ENCODE measurements around the gene RHOC.
"Not testable (repeated sequence)": the region's sequence is repeated elsewhere in the genome, so short reads cannot be mapped to it uniquely, and the experiment has no call there.

The RHOC gene

DNA sequence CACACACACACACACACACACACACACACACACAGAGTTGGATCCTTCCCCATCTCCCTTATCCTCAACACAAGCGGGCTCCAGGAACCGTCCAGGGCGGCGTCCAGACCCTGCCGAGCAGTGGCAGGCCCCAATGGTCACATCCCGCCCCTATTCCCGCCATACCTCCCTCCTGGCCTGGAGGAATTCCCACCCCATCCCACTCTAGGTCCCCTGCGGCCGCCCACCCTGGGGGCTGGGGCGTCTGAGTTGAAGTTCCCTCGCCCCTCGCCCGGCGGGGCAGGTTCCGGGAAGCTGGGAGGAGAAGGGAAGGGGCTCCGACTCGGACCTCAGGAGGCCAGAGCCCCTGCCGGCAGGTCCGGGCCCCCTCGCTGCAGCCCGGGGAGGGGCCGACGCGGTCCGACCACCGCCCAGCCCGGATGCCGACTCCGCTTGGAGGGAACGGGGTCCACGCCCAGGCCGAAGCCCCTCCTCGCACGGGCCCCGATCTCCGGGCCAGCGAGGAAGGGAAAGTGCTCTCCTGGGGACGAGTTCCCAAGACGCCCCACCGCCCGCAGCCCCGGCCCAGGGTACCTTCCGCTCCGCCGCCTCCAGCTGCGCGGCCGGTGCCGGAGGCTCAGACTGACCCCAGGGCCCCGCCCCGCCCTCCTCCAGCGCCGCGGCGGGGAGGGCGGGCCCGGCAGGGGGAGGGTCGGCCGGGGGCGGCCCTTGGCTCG is at the start of gene RHOC:
Gene RHOC, minus strand, starts transcription at position 623 of the 716 bp plus-strand sequence. CDS start 3,328 bp downstream, outside the sequence.
- DNase-seq: peak; percentile 81

DNA sequence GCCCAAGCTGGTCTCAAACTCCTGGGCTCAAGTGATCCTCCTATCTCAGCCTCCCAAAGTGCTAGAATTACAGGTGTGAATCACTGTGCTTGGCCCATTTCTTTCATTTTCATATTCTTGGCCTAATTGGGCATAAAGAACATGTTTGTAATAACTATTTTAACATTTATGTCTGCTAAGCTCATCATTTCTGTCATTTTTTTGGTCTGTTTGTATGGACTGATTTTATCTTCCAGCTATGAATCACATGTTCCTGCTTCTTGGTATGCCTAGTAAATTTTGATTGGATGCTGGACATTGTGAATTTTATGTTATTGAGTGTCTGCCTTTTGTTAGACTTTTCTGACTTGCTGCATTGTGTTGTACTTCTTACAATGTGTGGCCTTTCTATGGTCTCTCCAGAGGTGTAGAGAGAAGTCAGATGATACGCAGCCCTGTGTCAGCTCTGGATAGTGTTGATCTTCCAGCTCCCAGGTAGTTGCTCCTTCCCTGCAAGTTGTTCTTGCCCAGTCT is 47.2 kb upstream of the RHOC start:
- DNase-seq: no peak

- DNase-seq: no peak
These were observed 41.5 kb upstream of the RHOC start for GRCh38 chr1:112748396-112748795.

- no peak for DNase-seq
These were observed 37.2 kb upstream of the RHOC start for GRCh38 chr1:112744009-112744578.

GRCh38 chr1:112743174-112744008 is 36.5 kb upstream of the RHOC start:
- DNase-seq: no peak

DNA sequence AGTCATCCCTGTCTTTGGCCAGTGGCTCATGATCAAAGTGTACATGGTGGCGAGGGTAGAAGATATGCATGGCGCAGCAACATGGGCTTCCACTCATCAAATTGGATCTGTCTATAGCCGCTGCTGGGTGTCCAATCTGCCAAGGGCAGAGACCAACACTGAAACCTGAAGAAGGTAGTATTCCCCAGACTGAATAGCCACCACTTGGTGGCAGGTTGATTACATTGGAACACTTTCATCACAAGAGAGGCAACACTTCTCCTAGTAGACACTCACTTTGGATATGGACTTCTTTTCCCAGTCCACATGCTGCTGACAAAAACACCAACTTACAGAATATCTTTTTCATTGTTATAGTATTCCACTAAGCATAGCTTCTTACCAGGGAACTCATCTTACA is 30.6 kb upstream of the RHOC start:
- DNase-seq: no peak

DNA sequence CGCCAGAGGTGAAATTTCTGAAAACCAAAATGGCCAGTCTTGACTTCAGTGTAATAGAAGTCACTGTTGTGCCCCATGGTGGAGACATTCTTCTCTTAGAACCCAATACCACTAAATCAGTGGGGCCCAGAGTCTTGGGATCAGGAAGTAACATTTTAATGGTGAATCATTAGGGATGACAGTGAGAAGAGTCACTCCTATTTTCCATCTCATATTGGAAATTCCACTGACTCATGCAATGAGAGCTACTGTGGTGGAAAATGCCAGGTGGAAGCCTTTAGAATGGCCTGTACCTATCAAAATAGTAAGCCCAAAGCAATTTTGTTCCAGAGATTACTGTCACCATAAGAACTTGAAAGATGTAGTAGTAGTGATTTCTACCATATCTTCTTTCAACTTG is 28.8 kb upstream of the RHOC start:
- no peak for DNase-seq

DNA sequence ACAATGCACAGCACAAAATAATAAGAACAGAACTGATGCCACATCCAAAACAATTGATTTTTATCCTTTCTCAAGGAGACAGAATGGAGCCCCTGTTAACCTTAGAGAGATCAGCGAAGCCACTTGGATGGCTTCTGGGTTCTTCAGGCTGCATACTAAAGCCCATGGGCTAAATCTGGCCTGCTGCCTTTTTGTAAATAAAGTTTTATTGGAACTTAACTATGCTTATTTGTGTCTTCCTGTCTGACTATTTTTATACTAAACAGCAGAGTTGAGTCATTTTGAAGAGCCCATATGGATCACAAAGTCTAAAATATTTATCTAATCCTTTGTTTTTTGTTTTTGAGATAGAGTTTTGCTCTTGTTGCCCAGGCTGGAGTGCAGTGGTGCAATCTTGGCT is 24.5 kb upstream of the RHOC start:
- no peak for DNase-seq

- DNase-seq: no peak
These were observed 23.0 kb upstream of the RHOC start for GRCh38 chr1:112729909-112730308.

- DNase-seq: not testable (repeated sequence)
These were observed 22.1 kb upstream of the RHOC start for GRCh38 chr1:112729011-112729410.

DNA sequence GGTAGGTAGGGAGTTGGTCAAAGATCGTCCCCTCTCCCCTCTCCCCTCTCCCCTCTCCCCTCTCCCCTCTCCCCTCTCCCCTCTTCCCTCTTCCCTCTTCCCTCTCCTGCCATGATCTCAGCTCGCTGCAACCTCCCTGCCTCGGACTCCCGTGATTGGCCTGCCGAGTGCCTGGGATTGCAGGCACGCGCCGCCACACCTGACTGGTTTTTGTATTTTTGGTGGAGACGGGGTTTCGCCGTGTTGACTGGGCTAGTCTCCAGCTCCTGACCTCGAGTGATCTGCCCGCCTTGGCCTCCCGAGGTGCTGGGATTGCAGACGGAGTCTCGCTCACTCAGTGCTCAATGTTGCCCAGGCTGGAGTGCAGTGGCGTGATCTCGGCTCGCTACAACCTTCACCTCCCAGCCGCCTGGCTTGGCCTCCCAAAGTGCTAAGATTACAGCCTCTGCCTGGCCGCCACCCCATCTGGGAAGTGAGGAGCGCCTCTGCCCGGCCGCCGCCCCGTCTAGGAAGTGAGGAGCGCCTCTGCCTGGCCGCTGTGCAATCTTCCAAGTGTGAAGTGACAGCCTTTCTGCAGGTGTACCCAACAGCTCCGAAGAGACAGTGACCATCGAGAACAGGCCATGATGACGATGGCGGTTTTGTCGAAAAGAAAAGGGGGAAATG is 21.5 kb upstream of the RHOC start:
- not testable (repeated sequence) for DNase-seq

- no peak for DNase-seq
These were observed 20.8 kb upstream of the RHOC start for GRCh38 chr1:112727716-112728115.

DNA sequence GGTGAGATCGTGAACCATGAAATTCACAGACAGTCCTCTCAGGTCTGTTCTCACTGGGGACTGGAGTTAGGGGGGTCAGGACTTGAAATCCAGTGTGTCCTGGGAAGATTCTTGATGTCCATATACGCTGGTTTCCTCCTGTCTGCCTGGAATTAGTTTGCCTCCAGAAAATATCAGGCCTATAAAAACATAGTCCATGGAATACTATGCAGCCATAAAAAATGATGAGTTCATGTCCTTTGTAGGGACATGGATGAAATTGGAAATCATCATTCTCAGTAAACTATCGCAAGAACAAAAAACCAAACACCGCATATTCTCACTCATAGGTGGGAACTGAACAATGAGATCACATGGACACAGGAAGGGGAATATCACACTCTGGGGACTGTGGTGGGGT is 17.3 kb upstream of the RHOC start:
- not testable (repeated sequence) for DNase-seq

- no peak for DNase-seq
These were observed 16.5 kb upstream of the RHOC start for GRCh38 chr1:112723511-112723839.

DNA sequence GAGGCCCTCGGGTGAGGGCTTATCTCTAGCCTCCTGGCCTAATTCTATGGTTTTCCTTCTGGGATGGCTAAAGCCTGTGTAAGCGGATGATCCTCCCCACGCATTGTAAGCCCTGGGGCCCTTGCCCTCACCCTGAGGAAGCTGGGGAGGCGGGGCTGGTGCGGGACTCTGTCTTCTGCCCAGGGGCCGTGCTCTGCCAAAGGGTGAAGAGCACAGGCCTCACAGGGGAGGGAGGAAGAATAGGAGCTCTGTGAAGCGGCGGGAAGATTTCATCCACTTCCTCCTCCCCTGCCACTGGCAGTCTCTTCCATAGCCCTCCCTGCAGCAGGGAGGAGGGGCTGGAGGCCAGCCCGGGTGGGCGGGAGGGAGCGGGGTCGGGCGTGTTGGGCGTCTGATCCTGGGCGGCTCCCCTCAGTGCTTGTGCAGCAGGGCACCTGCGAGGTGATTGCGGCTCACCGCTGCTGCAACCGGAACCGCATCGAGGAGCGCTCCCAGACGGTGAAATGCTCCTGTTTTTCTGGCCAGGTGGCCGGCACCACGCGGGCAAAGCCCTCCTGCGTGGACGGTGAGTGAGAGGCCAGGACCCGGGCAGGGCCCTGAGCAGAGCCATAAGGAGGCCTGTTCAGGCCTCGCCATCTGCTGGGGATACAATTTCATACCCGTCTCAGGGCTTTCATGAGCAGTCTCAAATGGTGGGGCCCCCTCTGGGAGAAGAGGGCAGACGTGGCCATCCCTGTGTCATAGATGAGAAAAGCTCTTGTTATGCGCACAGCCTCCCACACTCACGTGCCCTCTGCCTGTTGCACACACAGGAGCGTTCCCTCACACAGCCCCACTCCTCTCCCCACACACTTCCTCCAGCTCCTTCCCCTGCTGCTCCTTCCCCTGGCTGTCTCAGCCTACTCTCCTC is 15.9 kb upstream of the RHOC start:
- DNase-seq: peak; percentile 20

DNA sequence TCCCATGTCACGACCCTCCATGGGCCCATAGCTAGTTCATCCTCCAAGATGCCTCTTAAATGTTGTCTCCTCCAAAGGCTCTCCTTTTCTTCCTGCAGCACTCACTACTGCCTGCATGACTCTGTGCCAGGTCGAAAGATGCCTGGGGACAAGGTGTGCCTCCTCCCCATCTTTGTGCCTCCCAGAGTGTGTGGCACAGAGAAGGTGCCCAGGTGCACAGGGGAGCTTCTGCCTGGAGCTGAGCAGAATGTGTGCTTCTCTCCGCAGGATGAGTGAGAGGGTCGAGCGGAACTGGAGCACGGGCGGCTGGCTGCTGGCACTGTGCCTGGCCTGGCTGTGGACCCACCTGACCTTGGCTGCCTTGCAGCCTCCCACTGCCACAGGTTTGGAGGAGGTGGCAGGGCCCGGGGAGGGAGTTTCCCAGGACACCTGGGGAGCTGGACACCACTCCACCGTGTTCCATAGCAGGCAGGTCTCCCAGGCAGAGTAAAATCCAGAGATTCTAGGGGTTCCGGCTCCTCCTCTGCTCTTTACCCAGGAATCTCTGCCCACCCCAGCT is 15.1 kb upstream of the RHOC start:
- DNase-seq: no peak

DNA sequence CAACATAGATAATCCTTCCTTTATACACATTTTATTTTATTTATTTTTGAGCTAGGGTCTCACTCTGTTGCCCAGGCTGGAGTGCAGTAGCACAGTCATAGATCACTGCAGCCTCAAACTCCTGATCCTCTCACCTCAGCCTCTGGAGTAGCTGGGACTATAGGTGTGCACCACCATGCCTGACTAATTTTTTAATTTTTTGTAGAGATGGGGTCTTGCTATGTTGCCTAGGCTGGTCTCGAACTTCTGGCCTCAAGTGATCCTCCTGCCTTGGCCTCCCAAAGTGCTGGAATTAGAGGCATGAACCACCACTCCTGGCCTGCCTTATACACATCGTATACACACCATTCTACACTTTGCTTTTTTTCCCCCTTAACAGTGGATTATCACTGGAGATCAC is 14.4 kb upstream of the RHOC start:
- DNase-seq: not testable (repeated sequence)

DNA sequence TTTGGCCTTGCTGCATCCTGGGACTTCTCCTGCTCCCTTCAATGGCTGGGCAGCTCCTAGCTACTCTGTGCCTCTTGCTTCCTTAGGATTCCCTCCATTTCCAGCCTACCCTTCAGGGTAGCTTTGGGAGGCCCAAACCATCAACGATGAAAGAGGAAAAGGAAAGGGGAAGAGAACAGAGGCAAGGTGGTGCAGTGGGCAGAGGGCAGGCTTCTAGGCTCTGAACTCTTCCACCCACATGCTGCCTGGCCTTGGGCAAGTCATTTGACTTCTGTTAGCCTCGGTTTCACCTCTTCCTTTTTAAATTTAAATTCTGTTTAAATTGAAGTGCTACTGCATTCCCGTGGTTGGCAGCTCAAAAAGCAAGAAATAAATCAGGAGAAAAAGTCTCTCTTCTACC is 13.9 kb upstream of the RHOC start:
- no peak for DNase-seq

DNA sequence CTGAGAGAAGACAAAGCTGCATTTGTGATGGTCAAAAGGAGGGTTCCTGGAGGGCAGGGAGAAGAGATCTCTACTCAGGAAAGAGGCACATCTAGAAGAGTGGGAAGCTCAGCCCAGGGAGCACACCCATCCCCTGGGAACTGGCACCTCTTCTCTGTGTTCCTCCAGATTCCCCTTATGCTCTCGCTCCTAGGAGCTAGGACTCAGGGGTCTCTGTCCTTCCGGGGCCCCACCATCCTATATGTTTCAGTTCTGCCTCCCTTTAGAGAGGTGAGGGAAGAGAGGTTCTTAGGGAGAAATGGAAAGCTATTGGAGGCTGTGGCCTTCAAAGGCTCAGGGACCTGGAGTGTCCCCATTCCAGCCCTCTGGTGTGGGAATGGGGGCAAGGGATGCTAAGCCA is 12.8 kb upstream of the RHOC start:
- no peak for DNase-seq

DNA sequence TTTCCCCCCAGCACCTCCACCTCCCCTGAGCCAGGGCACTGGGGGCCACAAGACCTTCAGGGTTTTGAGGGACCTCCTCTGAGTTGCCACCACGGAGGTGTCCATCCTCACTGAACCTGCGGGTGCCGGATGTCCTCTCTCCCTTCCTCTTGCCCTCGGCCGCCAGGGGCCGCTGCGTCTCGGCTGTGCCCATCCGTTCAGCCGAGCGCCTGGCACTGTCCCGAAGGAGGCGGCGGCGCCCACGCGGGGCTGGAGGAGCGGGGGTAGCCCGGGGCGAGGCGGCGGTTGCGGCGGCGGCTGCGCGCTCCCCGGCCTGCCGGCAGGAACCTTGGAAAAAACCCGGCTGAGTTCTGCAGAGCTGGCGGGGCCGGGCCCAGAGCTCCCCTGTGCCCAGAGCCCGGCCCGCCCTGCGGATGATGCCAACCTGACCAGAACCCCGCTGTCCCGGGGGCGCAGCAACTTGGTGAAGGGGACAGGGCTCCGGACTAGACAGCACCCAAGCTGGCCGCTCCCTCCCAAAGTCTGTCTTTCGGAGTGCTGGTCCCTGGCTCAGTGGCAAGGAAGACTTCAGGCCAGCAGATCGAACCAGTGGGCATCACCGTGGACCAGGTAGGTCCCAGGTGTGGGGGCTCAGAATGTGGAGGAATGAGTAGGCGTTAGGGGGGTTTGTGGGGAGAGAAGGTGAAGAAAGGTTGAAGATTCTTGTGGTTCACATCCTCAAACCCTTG is 11.9 kb upstream of the RHOC start:
- DNase-seq: peak; percentile 67

GRCh38 chr1:112717263-112717873 is 10.4 kb upstream of the RHOC start:
- no peak for DNase-seq

All from NCI-H510A (cell line).